ENCODE data around the gene GSTM2. TPM values are rescaled to one million over a fixed set of nuclear protein-coding genes. Genes with fewer than 3 reads are reported as not detected.

The GSTM2 gene
- total and polyA plus RNA-seq, 2 of the 4 experiments (the other 2 are of a cell fraction), result 10.2 to 85.5 TPM

DNA sequence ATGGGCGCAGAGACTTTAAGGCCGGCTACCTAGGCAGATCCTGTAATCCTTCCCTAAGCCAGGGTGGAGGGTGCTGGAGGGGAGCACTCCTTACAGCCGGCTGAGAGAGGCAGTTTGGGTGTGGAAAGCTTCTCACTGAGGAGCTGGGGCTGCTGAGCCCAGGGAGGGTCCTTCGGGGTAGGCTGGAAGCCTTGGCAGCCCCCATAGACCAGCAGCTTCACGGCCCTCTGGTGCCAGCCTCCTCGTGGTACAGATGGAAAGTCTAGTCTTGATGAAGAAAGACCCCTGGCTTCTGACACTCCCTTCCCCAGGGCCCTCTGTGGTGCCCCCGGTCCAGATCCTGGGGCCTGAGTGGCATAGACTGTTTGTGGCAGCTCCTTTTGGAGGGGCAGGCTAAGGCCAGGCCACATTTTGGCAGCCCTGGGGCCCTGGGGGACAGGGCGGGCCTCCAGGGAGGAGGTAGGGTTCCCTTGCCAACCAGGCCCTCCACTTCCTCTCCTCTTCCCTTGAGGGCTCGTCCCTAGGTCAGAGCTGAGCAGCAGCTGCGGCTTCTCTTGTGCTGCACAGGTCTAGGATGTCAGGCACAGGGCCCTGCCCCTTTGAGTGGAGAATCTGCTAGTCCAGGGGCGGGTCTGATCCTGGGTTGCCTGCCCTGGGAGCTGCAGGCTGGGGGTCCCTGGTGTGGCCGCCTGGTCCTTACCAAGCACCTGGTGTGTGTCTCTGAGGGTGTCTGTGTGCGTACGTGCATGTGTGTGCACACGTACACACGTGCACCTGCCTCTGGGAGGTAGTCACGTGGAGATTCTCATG lies 43.5 kb upstream of the GSTM2 start:
- dilution Hi-C loops (cut with HindIII; ENCODE audit: low sequenced_read_pairs, unreplicated experiment), result no loop called here
- ChIA-PET POLR2A (ENCODE audit: unreplicated experiment) (no interaction called here), CTCF (no interaction called here)
- Histone ChIP-seq H2BK120ac (ENCODE audit: low read depth, low read length) (no peak overlapping the region), H4K8ac (ENCODE audit: low read depth in 2 of 2, low read length in 2 of 2) (no peak overlapping the region), H3K14ac (replicated peaks; ENCODE audit: low read depth, low read length) (no peak overlapping the region), H3K23ac (ENCODE audit: low read depth, low read length) (no peak overlapping the region), H3K36me3 (ENCODE audit: control insufficient read depth, insufficient read depth, low read length) (peaks cover 36% of the 10 kb centered on the region), H3K4me2 (ENCODE audit: low read depth, low read length) (peak overlapping the region; percentile 57; the same call in 1 of the 2 replicates), H3K4me1 (ENCODE audit: control insufficient read depth, insufficient read depth, low read length) (peaks cover 32% of the 10 kb centered on the region), H3K27ac (ENCODE audit: insufficient read depth, low read length) (no peak overlapping the region), H4K91ac (ENCODE audit: insufficient read depth, low read depth, low read length) (peak overlapping the region; percentile 13; the same call in 1 of the 2 replicates), H3K27me3 (ENCODE audit: control insufficient read depth, insufficient read depth, low read length) (no peaks in the 10 kb centered on the region), H3K4me3 (ENCODE audit: insufficient read depth, low read depth, low read length) (no peak overlapping the region), H3K9me1 (ENCODE audit: insufficient read depth, low read length) (peaks cover 15% of the 10 kb centered on the region), H2AK9ac (replicated peaks; ENCODE audit: low read depth, low read length, poor library complexity) (peak overlapping the region; percentile 58), H2BK20ac (ENCODE audit: low read depth, low read length) (no peak overlapping the region), H2BK5ac (ENCODE audit: low read depth, low read length, poor library complexity, severe bottlenecking) (no peak overlapping the region), H2BK15ac (ENCODE audit: low read depth, low read length) (no peak overlapping the region), H3K56ac (ENCODE audit: extremely low read depth, insufficient read depth, low read length) (no peak overlapping the region), H3K9me3 (ENCODE audit: control insufficient read depth, insufficient read depth, low read length) (no peaks in the 10 kb centered on the region), H3K4ac (ENCODE audit: low read depth, low read length) (no peak overlapping the region), H3K79me1 (ENCODE audit: low read depth in 1 of 2, low read length in 2 of 2) (peaks cover 14 to 86% of the 10 kb centered on the region in 2 experiments; a peak in 3 of 4 replicates), H4K5ac (ENCODE audit: low read depth, low read length) (no peak overlapping the region), H3K9ac (ENCODE audit: low read depth, low read length) (no peak overlapping the region; the same call in 1 of the 2 replicates), H3K18ac (ENCODE audit: low read depth, low read length) (no peak overlapping the region), H2AK5ac (ENCODE audit: low read depth, low read length) (peak overlapping the region; percentile 15; the same call in 1 of the 2 replicates), H2AFZ (replicated peaks; ENCODE audit: low read length, poor library complexity) (no peak overlapping the region), H4K20me1 (ENCODE audit: insufficient read depth, low read length) (peaks cover 63% of the 10 kb centered on the region)
- WGBS, 2 experiments (ENCODE audit: extremely low coverage in 2 of 2, insufficient read length in 1 of 2), result 60% methylated on average over 2 of the region's 17 CpGs; no CpG with 5 or more reads in 1 of the 2 experiments
- no peak for ATAC-seq (ENCODE audit: low read depth)
- intact Hi-C loops (cut with micrococcal nuclease), result loop anchor here (10.0 kb wide), 1 partner anchor 340 kb away; the partner anchor contains the start of gene PSRC1
- BruUV-seq (replicated peaks), result no TSS peak
- no peak for DNase-seq
- TF ChIP-seq NFE2L2 (IDR thresholded peaks at IDR 0.05; ENCODE audit: low read depth, low read length), result no peak
- no peak for TF ChIP-seq BHLHE40 (IDR thresholded peaks at IDR 0.05; ENCODE audit: low read depth, low read length)
- no peak for TF ChIP-seq SMC3 (IDR thresholded peaks at IDR 0.05; ENCODE audit: low read depth, low read length)
- no peak for TF ChIP-seq RFX5 (IDR thresholded peaks at IDR 0.05; ENCODE audit: low read depth, low read length)
- TF ChIP-seq, protein P1, sequence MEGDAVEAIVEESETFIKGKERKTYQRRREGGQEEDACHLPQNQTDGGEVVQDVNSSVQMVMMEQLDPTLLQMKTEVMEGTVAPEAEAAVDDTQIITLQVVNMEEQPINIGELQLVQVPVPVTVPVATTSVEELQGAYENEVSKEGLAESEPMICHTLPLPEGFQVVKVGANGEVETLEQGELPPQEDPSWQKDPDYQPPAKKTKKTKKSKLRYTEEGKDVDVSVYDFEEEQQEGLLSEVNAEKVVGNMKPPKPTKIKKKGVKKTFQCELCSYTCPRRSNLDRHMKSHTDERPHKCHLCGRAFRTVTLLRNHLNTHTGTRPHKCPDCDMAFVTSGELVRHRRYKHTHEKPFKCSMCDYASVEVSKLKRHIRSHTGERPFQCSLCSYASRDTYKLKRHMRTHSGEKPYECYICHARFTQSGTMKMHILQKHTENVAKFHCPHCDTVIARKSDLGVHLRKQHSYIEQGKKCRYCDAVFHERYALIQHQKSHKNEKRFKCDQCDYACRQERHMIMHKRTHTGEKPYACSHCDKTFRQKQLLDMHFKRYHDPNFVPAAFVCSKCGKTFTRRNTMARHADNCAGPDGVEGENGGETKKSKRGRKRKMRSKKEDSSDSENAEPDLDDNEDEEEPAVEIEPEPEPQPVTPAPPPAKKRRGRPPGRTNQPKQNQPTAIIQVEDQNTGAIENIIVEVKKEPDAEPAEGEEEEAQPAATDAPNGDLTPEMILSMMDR (conservative IDR thresholded peaks at IDR 0.05; ENCODE audit: low read depth, low read length), result no peak
- TF ChIP-seq MAZ (IDR thresholded peaks at IDR 0.05; ENCODE audit: borderline replicate concordance, low read depth, low read length), result no peak
- no peak for TF ChIP-seq FOS (IDR thresholded peaks at IDR 0.05; ENCODE audit: low read depth, low read length)
- TF ChIP-seq POLR2A (IDR thresholded peaks at IDR 0.05; ENCODE audit: low read depth, low read length), result no peak
- in situ Hi-C loops (cut with MboI; ENCODE audit: low sequenced_read_pairs), result loop anchor here (5.0 kb wide), 1 partner anchor 77 kb away; the partner anchor contains the start of gene GNAI3
